Panc1 (cell line): ENCODE data around the gene TAS2R60. TPM values are rescaled to one million over a fixed set of nuclear protein-coding genes. Genes with fewer than 3 reads are reported as not detected.

Source experiments
- ATAC-seq: fragments of 200-7000 bp; cut with Tn5 transposase; 2 replicates; pipeline ENCODE4 v1.9.1; 2020; ENCODE audit warnings: mild to moderate bottlenecking, moderate library complexity
- BruUV-seq: library from RNA; stranded (reverse); fragments of 400-500 nt; replicated peaks from 2 replicates; lab custom pipeline; 2021; lab: Mats Ljungman, UMichigan
- CTCF ChIA-PET: fragments of 300-600 bp; sonication (Branson Sonifier 250); formaldehyde crosslinking; loops from one replicate; lab custom pipeline; 2022; ENCODE audit warnings: antibody characterized with exemption; lab: Charles Lee
- POLR2A ChIA-PET: fragments of 300-600 bp; sonication (Branson Sonifier 250); formaldehyde crosslinking; loops from one replicate; lab custom pipeline; 2022; ENCODE audit warnings: antibody characterized with exemption; lab: Charles Lee
- DNase-seq: peaks from one replicate; pipeline ENCODE4 v3.0.0-alpha.2; 2010; ENCODE audit warnings: low read depth, low spot score
- H3K27ac ChIP-seq: 2 replicates; pipeline ENCODE4 v1.5.1; 2011; ENCODE audit warnings: mild to moderate bottlenecking, low read length, inconsistent platforms
- H3K27me3 ChIP-seq: fragments of 200-500 bp; sonication (Bioruptor generic); 2 replicates; pipeline ENCODE4 v1.6.0; 2014; ENCODE audit warnings: low read length, inconsistent platforms; ENCODE audit not compliant: control insufficient read depth, insufficient read depth
- H3K36me3 ChIP-seq: fragments of 200-500 bp; sonication (Bioruptor generic); 2 replicates; pipeline ENCODE4 v1.5.1; 2014; ENCODE audit warnings: inconsistent platforms, mild to moderate bottlenecking, low read length, moderate library complexity; ENCODE audit not compliant: control insufficient read depth, insufficient read depth
- H3K4me1 ChIP-seq: 2 replicates; pipeline ENCODE4 v1.5.1; 2011; ENCODE audit warnings: inconsistent platforms, mild to moderate bottlenecking, low read length, moderate library complexity; ENCODE audit not compliant: control insufficient read depth, insufficient read depth
- H3K4me3 ChIP-seq, 2 experiments: 2 replicates each; pipeline ENCODE4 v1.5.1; 2011 to 2012; ENCODE audit warnings: low read depth in 2 of 2, low read length in 2 of 2, mild to moderate bottlenecking in 2 of 2, inconsistent platforms in 1 of 2, moderate library complexity in 1 of 2
- H3K9me3 ChIP-seq: fragments of 200-500 bp; sonication (Bioruptor generic); 2 replicates; pipeline ENCODE4 v1.5.1; 2014; ENCODE audit warnings: low read depth, mild to moderate bottlenecking, inconsistent platforms, low read length, moderate library complexity; ENCODE audit not compliant: control insufficient read depth, insufficient read depth
- POLR2AphosphoS5 ChIP-seq: IDR thresholded peaks from 2 replicates; pipeline ENCODE4 v1.6.1; 2012; ENCODE audit warnings: mild to moderate bottlenecking, low read depth, low read length, moderate library complexity
- SIN3A ChIP-seq: IDR thresholded peaks from 2 replicates; pipeline ENCODE4 v1.6.1; 2012; ENCODE audit warnings: low read depth, mild to moderate bottlenecking, low read length, moderate library complexity, borderline replicate concordance; ENCODE audit not compliant: insufficient read depth
- TCF7L2 ChIP-seq: IDR thresholded peaks from 2 replicates; pipeline ENCODE4 v1.6.1; 2011; ENCODE audit warnings: mild to moderate bottlenecking, low read depth, low read length, inconsistent platforms
- in situ Hi-C: cut with HindIII; loops from 2 replicates; pipeline ENCODE4 v1.10.0; 2016; ENCODE audit warnings: low sequenced_read_pairs, low pct_unique_long_range_greater_than_20kb
- intact Hi-C: fragments of 100-400 bp; cut with micrococcal nuclease; formaldehyde crosslinking; loops from one replicate; pipeline ENCODE4 v1.10.0; 2022; ENCODE audit not compliant: unreplicated experiment
- total RNA-seq: library from RNA; stranded (reverse); gene quantifications from one replicate; pipeline ENCODE4 v1.2.1, GENCODE V29; 2021; ENCODE audit not compliant: unreplicated experiment
- TF ChIP-seq, protein P1 (sequence below): fragments of 450-650 bp; IDR thresholded peaks from 2 replicates; pipeline ENCODE4 v1.5.1; 2017; ENCODE audit warnings: mild to moderate bottlenecking
- TF ChIP-seq, protein P2 (sequence below), 2 experiments: IDR thresholded peaks; 2 replicates each; pipeline ENCODE4 v1.6.1; 2011 to 2012; ENCODE audit warnings: low read depth in 2 of 2, control low read depth in 1 of 2, low read length in 1 of 2, mild to moderate bottlenecking in 1 of 2, moderate library complexity in 1 of 2; ENCODE audit not compliant: insufficient read depth in 1 of 2

Gene TAS2R60
- total RNA-seq, 1 experiment from 2014 or later = not detected

DNA sequence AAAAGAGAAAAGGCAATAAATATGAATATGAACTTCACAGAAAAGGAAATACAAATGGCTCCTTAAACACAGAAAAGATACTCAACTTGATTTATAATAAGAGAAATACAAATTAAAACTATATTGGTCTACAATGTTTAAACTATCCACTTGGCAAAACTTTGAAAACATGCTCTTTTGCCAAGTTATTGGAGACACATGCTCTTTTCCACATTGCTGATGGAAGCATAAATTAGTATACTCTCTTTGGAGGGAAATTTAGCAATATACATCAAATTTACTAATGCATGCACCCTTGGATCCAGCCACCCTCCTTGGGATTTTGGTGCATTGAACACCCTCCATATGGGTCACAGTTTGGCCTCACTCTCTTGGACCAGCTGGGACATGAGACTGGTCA is 7.9 kb downstream of the TAS2R60 start:
- intact Hi-C loops = no loop called here
- no TSS peak for BruUV-seq
- ATAC-seq (no peak), DNase-seq (no peak)
- no peaks in the 10 kb centered on the region for H3K4me1 ChIP-seq
- H3K27me3 ChIP-seq = peaks cover 4% of the 10 kb centered on the region
- H3K4me3 ChIP-seq = no peak overlapping the region
- no peaks in the 10 kb centered on the region for H3K9me3 ChIP-seq
- in situ Hi-C loops = no loop called here
- CTCF ChIA-PET = no interaction called here
- TF ChIP-seq TCF7L2 = no peak
- TF ChIP-seq, protein P1, sequence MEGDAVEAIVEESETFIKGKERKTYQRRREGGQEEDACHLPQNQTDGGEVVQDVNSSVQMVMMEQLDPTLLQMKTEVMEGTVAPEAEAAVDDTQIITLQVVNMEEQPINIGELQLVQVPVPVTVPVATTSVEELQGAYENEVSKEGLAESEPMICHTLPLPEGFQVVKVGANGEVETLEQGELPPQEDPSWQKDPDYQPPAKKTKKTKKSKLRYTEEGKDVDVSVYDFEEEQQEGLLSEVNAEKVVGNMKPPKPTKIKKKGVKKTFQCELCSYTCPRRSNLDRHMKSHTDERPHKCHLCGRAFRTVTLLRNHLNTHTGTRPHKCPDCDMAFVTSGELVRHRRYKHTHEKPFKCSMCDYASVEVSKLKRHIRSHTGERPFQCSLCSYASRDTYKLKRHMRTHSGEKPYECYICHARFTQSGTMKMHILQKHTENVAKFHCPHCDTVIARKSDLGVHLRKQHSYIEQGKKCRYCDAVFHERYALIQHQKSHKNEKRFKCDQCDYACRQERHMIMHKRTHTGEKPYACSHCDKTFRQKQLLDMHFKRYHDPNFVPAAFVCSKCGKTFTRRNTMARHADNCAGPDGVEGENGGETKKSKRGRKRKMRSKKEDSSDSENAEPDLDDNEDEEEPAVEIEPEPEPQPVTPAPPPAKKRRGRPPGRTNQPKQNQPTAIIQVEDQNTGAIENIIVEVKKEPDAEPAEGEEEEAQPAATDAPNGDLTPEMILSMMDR = no peak
- TF ChIP-seq POLR2AphosphoS5 = no peak
- no peaks in the 10 kb centered on the region for H3K36me3 ChIP-seq
- POLR2A ChIA-PET = no interaction called here
- no peak overlapping the region for H3K27ac ChIP-seq

DNA sequence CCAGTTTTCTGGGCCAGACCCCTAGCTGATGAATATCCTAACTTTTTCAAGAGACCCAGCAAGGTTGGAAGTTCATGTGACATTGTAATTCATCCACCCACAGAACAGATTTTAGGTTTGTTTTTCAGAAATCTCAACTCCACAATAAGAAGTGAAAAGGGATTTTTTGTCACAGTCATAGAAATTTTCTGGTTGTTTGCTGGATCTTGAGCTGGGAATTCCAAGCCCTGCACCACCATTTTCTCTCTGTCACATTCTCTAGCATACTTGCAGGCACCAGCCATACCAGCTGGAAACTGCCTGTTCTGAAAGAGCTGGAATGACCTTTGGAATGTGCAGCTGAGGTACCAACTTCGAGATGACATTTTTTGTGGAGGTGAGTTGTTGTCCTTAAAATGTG is 8.5 kb downstream of the TAS2R60 start:
- TF ChIP-seq, protein P1 = no peak
- TF ChIP-seq TCF7L2 = no peak
- no peak for TF ChIP-seq SIN3A
- TF ChIP-seq, protein P2, sequence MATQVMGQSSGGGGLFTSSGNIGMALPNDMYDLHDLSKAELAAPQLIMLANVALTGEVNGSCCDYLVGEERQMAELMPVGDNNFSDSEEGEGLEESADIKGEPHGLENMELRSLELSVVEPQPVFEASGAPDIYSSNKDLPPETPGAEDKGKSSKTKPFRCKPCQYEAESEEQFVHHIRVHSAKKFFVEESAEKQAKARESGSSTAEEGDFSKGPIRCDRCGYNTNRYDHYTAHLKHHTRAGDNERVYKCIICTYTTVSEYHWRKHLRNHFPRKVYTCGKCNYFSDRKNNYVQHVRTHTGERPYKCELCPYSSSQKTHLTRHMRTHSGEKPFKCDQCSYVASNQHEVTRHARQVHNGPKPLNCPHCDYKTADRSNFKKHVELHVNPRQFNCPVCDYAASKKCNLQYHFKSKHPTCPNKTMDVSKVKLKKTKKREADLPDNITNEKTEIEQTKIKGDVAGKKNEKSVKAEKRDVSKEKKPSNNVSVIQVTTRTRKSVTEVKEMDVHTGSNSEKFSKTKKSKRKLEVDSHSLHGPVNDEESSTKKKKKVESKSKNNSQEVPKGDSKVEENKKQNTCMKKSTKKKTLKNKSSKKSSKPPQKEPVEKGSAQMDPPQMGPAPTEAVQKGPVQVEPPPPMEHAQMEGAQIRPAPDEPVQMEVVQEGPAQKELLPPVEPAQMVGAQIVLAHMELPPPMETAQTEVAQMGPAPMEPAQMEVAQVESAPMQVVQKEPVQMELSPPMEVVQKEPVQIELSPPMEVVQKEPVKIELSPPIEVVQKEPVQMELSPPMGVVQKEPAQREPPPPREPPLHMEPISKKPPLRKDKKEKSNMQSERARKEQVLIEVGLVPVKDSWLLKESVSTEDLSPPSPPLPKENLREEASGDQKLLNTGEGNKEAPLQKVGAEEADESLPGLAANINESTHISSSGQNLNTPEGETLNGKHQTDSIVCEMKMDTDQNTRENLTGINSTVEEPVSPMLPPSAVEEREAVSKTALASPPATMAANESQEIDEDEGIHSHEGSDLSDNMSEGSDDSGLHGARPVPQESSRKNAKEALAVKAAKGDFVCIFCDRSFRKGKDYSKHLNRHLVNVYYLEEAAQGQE (IDR thresholded peaks at IDR 0.05; ENCODE audit: insufficient read depth in 1 of 2, low read depth in 2 of 2, low read length in 1 of 2) = no peak
- TF ChIP-seq POLR2AphosphoS5 = no peak
- ChIA-PET POLR2A (no interaction called here), CTCF (no interaction called here)
- ATAC-seq = no peak
- no peaks in the 10 kb centered on the region for H3K9me3 ChIP-seq
- intact Hi-C loops (no loop called here), in situ Hi-C loops (no loop called here)
- H3K4me3 ChIP-seq = no peak overlapping the region
- no peaks in the 10 kb centered on the region for H3K36me3 ChIP-seq
- H3K27me3 ChIP-seq = peaks cover 2% of the 10 kb centered on the region
- no TSS peak for BruUV-seq
- no peak for DNase-seq
- no peaks in the 10 kb centered on the region for H3K4me1 ChIP-seq
- no peak overlapping the region for H3K27ac ChIP-seq
